Hindlimb muscle (tissue), 1 donor: ENCODE results near the gene OR1I1. TPM values are rescaled to one million over a fixed set of nuclear protein-coding genes. Genes with fewer than 3 reads are reported as not detected.
"Not testable (repeated sequence)": the region's sequence is repeated elsewhere in the genome, so short reads cannot be mapped to it uniquely, and the experiment has no call there.

Source experiments
- DNase-seq: peaks from one replicate; pipeline ENCODE4 v3.0.0-alpha.2; 2013
- polyA plus RNA-seq: library from polyadenylated mRNA; unstranded; fragments of 120-200 nt; gene quantifications from one replicate; pipeline ENCODE4 v1.2.1, GENCODE V29; 2013; ENCODE audit not compliant: insufficient read length

OR1I1 gene, protein sequence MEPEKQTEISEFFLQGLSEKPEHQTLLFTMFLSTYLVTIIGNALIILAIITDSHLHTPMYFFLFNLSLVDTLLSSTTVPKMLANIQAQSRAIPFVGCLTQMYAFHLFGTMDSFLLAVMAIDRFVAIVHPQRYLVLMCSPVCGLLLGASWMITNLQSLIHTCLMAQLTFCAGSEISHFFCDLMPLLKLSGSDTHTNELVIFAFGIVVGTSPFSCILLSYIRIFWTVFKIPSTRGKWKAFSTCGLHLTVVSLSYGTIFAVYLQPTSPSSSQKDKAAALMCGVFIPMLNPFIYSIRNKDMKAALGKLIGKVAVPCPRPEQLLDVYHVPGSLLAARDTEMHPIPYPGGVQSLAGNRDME
- polyA plus RNA-seq: 0.03 TPM

DNA sequence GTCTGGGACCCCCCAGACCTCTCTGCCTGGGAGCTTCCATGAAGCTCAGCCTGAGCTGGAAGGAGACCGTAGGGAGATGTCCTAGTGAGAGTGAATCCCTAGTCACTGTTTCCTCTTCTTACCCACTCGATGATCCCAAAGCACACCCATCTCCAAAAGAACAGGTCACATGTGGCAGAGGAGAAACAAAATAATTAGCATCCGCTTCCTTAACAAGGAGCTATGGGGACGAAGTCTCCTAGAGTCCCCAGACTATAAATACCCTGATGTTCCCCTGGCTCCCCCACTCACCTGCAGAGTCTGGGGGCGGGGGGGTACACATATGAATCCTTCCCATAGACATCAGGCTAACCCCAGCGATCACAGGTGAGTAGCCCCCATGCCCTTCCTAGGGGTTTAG lies at the start of gene OR1I1:
TSS of gene OR1I1 (plus strand) at position 301 of the 400 bp plus-strand sequence. CDS start 4,855 bp downstream, outside the sequence.
- no peak for DNase-seq

DNA sequence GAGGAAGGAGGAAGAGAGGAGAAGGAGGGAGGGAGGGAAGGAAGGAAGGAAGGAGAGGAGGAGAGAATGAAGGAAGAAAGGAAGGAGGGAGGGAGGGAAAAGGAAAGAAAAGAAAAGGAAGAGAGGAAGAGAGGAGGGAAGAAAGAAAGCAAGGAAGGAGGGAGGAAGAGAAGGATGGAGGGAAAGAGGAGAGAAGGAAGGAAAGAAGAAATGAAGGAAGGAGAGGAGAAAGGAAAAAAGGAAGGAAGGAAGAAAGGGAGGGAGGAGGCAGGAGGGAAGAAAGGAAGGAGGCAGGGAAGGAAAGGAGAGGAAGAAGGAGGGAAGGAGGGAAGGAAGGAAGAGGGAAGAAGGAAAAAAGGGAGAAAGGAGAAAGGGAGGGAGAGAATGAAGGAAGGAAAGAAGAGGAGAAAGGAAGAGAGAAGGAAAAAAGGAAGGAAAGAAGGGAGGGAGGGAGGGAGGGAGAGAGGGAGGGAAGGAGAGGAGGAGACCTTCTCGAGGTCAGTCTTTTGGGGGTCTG lies 46.2 kb upstream of the OR1I1 start:
- DNase-seq: no peak

DNA sequence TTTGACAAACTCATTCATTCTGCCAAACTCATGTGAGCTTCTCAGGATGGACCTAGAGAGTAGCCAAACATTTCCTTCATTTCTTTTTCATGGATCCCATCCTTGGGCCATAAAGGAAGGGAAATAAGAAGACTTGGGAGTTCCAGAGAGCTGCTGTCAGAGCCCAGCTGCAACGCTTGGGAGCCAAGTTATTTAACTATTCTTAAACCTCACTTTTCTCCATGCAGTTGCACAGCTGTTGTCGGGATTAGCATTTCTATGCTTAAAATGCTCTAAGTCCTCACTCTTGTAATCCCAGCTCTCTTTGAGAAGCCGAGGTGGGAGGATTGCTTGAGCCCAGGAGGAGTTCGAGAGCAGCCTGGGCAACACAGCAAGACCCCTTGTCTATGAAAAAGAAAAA lies 44.4 kb upstream of the OR1I1 start:
- DNase-seq: peak; percentile 80

DNA sequence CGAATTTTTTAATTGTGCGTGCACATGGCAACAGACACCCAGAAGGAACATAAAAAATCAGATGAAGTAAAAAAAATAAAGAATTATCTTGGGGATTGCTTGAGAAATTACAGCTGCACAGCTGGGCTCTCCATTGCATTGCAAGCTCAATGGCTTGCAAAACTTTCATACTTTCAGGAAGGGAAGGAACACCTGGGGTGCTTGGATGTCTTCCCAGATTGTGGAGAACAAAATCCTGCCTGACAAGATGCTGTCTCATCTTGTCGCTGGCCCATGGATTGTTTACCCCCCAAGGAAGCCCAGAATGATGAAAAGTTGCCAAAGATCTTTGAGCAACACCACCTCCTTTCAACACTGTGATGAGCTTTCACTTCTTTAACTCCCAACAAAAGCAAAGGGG lies 43.7 kb upstream of the OR1I1 start:
- DNase-seq: peak; percentile 86

DNA sequence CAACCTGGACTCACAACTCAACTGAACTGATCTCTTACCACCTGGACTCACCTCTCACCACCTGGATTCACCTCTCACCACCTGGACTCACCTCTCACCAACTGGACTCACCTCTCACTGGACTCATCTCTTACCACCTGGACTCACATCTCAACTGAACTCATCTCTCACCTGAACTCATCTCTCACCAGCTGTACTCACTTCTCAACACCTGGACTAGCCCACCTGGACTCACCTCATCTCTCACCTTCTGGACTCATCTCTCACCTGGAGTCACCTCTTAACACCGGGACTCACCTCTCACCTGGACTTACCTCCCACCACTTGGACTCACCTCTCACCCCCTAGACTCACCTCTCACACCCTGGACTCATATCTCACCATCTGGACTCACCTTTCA lies 40.0 kb upstream of the OR1I1 start:
- no peak for DNase-seq

DNA sequence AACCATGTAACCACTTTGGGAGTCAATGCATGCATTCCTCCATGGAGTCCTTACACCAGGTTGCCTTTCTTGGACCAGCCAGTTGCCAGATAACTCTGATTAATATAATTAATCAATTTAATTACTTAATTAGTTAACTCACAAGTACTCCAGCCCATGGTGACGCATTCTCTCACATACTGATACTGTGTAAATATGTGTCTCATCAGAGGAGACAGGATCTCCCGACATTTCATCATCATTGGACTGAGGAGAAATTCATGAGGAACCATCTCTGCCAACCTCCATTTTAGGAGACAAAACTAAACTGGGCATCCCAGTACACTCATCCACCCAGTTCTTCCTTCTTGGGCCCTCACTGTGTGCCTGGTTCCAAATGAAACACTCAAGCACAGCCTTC lies 39.2 kb upstream of the OR1I1 start:
- DNase-seq: no peak

DNA sequence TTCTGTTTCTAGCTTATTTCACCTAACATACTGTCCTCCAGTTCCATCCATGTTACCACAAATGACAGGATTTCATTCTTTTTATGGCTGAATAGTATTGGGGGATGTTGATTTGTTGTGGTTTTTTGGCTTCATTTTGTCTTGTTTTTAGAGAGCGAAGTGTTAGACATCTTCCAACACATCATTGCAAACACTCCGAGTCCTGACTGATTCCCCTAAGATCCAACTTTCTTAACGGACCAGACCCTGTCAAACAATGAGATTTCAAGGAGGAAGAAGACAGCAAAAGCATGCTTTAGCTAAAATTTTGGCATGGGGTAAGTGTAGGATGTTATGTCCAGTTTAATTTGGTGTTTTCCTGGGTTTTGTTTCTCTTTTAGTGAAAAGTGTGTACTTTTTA lies 36.5 kb upstream of the OR1I1 start:
- peak; percentile 3 for DNase-seq

DNA sequence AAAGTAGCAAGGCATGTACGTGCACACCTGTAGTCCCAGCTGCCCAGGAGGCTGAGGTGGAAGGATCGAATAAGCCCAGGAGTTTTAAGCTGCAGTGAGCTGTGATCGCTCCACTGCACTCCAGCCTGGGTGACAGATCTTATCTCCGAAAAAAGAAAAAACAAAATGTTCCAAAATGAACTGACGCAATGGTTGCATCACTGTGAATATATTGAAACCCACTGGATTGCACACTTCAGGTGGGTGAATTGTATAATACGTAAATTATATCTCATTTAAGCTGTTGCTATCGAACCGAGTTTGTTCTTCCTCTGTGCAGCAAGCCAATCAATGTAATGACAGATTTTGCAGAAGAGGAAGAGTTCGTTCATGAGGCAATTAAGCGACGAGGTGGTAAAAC lies 34.3 kb upstream of the OR1I1 start:
- DNase-seq: no peak

DNA sequence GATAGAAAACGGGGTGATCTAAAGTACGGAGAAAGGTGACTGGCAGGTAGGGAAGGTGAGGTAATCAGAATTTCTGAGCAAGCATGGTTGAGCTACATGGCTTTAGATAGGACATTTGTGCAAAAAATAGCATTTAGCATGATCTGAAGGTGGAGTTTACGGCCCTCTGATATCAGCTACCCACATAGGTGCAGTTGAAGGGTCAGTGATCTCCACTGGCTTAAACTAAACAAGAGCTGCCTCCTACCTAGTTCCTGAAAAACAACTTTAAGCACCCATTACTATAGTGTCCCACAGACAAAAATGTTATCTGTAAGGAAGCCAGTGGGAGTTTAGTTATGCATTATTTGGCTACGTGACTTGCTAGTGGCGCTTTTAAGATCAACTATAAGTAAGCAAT lies 33.9 kb upstream of the OR1I1 start:
- DNase-seq: no peak

DNA sequence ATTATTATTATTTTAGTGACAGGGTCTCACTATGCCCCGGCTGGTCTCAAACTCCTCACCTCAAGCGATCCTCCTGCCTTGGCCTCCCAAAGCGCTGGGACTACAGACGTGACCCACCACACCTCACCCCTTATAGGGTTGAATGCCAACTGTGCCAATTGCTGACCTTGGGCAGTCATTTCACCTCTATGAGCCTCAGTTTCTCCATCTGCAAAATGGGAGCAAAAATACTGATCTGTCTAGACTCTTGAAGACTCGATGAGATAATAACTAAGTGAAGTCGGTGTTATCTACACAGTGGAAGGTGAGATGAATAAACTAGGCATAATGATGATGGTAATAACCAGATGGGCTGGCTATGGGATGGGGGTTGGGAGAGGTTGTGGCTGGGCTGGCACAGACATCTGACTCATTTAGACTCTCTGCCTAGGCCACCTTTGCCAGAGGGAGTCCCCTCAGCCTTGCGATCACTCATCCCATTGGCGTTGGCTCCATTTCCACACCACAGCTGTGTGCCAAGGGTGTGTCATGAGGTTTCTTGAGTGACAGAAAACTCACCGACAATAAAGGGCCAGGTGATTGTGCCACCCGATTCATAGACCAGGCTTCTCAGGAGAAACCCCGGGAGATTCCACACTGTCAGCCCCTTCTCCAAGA lies 33.0 kb upstream of the OR1I1 start, which contains the start of gene CASP14:
TSS of gene CASP14 (plus strand) at position 596 of the 657 bp plus-strand sequence. CDS start 2,772 bp downstream, outside the sequence.
- DNase-seq: no peak

DNA sequence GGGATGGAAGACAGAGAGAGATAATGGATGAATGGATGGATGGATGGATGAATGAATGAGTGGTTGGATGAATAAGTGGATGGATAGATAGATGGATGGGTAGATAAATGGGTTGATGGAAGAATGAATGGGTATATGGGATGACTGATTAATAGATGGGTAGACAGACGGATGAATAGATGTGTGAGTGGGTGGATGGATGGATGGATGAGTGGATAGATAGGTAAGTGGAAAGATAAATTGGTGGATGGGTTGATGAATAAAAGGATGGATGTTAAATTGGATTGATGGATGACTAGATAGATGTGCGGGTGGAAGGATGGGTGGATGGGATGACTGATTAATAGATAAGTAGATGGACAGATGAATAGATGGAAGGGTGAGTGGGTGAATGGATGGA lies 31.4 kb upstream of the OR1I1 start:
- no peak for DNase-seq

DNA sequence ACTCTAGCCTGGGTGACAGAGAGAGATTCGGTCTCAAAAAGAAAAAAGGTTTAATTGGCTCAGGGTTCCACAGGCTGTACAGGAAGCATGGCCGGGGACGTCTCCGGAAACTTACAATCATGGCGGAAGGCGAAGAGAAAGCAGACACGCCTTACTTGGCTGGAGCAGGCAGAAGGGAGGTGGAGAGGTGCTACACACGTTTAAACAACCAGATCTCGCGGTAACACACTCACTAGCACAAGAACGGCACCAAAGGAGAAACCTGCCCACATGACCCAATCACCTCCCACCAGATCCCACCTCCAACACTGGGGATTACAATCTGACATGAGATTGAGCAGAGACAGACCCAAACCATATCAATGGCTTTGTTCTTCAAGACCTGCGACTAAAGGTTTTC lies 20.0 kb upstream of the OR1I1 start:
- DNase-seq: no peak

DNA sequence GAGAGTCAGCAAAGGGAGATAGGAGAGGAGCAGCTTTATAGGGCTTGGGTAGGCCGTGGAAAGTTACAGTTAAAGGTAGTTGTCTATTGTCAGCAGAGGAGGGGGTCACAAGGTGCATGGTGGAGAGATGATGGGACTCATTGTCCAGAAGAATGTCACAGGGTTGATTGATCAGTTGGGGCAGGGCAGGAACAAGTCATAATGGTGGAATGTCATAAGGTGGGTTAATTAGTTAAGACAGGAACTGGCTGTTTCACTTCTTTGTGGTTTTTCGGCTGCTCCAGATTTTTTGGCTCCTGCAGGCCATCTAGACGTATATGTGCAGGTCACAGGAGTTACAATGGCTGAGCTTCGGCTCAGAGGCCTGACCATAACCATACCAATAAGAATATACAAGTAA lies 11.6 kb upstream of the OR1I1 start:
- not testable (repeated sequence) for DNase-seq

DNA sequence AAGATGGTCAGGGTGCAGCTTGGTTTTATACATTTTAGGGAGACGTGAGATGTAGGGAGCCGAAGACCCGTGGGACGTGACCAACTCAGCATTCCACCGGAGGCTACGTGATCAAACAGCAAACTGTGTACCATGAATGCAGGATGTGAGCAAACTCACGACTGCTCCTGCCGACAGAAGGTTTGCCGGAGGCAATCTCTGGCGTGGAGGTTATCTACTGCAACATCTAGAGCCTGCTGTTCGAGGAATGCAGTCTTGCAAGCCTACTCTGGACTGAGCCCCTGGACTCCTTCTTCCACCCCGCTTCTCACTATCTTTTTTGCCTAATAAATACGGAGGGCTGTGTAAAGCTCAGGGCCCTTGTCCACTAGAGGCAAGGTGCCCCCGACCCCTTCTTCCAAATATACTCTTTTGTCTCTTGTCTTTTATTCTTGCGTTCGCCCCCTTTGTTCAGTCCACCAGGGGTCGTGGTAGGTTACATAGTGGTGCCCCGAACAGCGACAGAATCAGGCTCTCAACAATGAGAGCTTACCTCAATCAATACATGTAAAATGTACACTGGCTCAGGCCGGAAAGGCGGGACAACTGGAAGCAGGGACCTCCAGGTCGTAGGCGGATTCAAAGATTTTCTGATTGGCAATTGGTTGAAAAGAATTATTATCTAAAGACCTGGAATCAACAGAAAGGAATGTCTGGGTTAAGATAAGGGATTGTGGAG lies 8.9 kb upstream of the OR1I1 start:
- no peak for DNase-seq

DNA sequence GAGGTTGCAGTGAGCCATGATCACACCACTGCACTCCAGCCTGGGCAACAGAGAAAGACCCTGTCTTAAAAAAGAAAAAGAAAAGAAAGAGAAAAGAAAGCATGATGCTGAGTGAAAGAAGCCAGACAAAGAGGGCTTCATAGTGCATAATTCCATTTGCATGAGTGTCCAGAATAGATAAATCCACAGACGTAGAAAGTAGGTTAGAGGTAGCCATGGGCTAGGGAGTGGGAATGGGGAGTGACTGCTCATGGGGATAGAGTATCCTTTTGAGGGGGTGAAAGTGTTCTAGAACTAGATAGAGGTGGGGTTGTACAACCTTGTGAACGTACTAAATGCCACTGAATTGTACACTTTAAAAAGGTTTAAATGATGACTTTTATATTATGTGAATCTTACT lies 7.6 kb upstream of the OR1I1 start:
- DNase-seq: no peak

DNA sequence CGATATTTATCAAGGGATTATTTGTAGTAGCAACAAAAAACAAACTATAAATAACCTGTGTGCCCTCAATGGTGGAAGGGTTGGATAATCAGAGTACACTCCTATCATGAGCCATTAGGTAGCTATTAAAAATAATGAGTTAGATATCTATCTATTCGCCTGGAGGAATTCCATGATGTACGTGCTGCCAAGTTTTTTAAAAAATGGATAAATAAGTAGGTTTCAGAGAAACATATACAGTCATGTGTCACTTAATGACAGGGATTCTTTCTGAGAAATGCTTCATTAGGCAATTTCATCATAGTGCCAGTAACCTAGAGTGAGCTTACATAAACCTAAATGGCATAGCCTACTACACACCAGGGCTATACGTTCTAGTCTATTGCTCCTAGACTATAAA lies 6.2 kb upstream of the OR1I1 start:
- DNase-seq: no peak

DNA sequence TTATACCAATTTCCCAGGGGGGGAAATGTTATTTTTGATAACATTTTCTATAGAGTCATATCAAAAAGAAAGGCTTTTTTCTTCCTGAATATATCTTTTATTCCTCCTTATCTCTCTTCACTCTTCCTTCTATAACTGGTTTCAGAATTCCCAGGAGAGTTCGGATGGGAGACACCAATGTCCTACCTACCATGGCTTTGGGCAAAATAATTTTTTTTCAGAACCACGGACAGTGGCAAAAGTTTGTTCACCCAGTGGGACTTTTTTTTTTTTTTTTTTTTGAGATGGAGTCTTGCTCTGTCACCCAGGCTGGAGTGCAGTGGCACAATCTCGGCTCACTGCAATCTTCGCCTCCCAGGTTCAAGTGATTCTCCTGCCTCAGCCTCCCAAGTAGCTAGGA lies 2.0 kb upstream of the OR1I1 start:
- not testable (repeated sequence) for DNase-seq

DNA sequence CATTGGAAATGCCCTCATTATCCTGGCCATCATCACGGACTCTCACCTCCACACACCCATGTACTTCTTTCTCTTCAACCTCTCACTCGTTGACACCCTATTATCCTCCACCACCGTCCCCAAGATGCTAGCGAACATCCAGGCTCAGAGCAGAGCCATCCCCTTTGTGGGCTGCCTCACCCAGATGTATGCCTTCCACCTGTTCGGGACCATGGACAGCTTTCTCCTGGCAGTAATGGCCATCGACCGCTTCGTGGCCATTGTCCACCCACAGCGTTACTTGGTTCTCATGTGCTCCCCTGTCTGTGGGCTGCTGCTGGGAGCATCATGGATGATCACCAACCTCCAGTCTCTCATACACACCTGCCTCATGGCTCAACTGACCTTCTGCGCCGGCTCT lies 5.2 kb downstream of the OR1I1 start:
- DNase-seq: no peak

DNA sequence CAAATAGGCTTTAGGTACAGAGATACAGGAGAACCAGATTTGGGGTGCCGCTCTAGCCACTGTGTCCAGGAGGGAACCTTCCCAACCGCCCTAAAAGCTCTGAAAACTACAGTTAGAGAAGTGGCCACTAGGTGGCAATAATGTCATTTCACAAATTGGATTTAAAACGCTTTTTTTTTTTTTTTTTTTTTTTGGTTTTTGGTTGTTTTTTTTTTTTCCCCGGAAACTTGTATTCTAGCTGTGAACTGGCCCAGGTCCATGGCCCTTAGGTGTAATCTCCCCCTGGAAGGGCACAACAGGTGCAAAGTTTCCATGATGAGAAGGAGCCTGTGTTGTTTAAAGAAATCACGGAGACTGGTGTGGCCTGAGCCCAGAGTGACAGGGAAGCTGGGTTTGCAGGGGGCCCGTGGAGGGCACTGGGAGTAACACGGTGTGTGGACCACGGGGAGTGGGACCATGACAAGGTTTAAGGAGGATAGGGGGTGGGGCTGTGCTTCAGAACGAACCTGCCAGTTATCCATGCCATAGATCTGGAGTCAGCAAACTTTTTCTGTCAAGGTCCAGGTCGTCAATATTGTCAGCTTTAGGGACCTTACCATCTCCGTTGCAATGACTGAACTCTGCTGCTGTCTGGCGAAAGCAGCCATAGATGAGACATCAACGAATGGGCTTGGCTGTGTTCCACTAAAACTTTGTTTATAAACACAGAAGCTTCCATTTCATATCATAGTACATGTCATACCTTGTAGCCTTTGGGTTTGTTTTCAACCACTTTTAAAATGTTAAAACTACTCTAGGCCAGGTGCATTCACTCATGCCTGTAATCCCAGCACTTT lies 10.1 kb downstream of the OR1I1 start:
- peak; percentile 71 for DNase-seq

DNA sequence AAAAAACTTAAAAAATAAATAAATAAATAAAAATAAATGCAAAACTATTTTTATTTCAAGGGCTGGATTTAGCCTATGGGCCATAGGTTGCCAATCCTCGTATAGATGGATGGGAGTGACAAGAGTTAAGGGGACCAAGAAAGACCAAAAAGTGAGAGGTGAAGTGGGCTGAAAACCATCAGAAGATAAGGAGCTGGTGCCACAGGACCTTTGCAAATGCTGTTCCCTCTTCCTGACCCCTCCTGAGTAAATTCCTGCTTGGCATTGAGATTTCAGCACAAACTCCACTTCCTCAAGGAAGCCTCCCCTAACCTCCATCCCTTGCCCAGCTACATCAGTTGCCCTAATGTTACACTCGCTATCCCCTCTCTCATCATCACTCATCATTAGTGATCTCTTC lies 11.0 kb downstream of the OR1I1 start:
- DNase-seq: no peak

DNA sequence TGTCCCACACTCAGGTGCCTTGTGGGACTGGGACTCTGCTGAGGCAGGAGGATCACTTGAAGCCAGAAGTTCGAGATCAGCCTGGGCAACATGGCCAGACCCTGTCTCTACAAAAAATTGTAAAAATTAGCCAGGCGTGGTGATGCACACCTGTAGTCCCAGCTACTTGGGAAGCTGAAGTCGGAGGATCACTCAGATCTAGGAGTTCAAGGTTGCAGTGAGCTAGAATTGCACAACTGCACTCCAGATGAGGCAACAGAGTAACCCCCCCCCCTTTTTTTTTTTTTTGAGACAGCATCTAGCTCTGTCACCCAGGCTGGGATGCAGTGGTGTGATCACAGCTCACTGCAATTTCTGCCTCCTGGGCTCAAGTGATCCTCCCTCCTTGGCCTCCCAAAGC lies 14.2 kb downstream of the OR1I1 start:
- DNase-seq: no peak

DNA sequence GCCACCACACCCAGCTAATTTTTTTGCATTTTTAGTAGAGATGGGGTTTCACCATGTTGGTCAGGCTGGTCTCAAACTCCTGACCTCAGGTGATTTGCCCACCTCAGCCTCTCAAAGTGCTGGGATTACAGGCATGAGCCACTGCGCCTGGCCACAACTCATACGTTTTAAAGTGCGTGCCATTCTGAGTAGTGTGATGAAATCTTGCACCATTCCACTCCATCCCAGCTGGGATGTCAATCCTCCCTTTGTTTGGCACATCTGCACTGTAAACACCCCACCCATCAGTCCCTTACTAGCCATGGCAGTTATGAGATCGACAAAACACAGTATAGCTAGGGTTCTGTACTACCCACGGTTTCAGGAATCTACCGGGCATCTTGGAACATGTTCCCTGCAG lies 16.0 kb downstream of the OR1I1 start:
- DNase-seq: not testable (repeated sequence)
